ENCODE data around the gene STX19. TPM values are rescaled to one million over a fixed set of nuclear protein-coding genes. Genes with fewer than 3 reads are reported as not detected.
"Not testable (repeated sequence)": the region's sequence is repeated elsewhere in the genome, so short reads cannot be mapped to it uniquely, and the experiment has no call there.

STX19 gene
- total and polyA plus RNA-seq, 10 donors: 0.32 to 1.6 (median 0.80) TPM; not detected in 2

DNA sequence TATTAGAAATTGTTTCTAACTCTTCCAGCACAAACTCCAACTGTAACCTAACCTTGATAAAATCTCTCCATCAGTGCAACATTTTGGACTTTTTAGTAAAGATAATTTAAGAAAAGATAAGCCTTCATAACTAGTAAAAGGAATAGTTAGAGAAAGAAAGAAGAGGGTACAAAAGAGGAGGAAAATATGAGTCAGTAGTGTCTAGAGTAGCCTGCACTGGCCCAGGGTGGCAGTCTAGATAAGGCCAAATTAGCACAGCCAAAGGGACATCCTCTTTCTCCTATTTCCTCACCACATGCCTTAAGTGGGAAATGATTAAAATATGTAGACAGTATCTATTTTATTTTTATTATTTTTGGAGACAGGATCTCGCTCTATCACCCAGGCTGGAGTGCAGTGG lies 58.4 kb downstream of the STX19 start:
- Histone ChIP-seq H3K36me3 (no peaks in the 10 kb centered on the region), H3K27ac (no peak overlapping the region), H3K4me3 (no peak overlapping the region), H3K4me1 (peaks cover 0 to 25% (median 16%) of the 10 kb centered on the region in 6 donors), H3K9me3 (no peaks in the 10 kb centered on the region), H3K27me3 (replicated peaks in 1 of 7) (peaks cover 0 to 21% (median 0%) of the 10 kb centered on the region in 7 donors)
- 80 to 96% (median 90%) methylated on average over 1 of the region's 1 CpG for WGBS, 5 donors
- no peak for DNase-seq
- intact Hi-C loops (cut with DNase I; ENCODE audit: low total_unique reads): no loop called here
- TF ChIP-seq POLR2AphosphoS5 (IDR thresholded peaks at IDR 0.05) (no peak), POLR2A (IDR thresholded peaks at IDR 0.05) (no peak)
- TF ChIP-seq, protein P1, sequence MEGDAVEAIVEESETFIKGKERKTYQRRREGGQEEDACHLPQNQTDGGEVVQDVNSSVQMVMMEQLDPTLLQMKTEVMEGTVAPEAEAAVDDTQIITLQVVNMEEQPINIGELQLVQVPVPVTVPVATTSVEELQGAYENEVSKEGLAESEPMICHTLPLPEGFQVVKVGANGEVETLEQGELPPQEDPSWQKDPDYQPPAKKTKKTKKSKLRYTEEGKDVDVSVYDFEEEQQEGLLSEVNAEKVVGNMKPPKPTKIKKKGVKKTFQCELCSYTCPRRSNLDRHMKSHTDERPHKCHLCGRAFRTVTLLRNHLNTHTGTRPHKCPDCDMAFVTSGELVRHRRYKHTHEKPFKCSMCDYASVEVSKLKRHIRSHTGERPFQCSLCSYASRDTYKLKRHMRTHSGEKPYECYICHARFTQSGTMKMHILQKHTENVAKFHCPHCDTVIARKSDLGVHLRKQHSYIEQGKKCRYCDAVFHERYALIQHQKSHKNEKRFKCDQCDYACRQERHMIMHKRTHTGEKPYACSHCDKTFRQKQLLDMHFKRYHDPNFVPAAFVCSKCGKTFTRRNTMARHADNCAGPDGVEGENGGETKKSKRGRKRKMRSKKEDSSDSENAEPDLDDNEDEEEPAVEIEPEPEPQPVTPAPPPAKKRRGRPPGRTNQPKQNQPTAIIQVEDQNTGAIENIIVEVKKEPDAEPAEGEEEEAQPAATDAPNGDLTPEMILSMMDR (IDR thresholded peaks at IDR 0.05 in 8 of 11, conservative IDR thresholded peaks at IDR 0.05 in 3 of 11): no peak

DNA sequence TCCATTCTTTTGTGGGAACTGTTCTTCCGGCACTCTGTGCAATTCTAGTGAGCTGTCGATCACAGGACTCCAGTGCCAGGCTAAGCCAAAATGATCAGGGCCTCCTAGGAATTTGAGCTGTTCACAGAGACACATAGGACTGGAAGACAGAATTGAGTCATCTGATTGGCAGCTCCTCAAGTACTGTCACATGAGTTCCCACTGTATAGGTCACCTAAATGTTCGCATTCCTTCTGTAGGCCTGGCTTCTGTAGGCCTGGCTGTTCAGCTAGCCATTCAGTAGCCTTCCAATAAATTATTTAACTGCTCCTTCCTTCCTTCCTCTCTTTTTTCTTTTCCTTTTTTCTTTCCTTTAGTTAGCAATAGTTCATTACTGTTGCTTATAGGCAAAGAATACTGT lies 59.0 kb downstream of the STX19 start:
- H3K4me3 ChIP-seq: no peak overlapping the region
- H3K9me3 ChIP-seq: no peaks in the 10 kb centered on the region
- intact Hi-C loops (cut with DNase I; ENCODE audit: low total_unique reads): no loop called here
- H3K27ac ChIP-seq: no peak overlapping the region
- peaks cover 0 to 21% (median 0%) of the 10 kb centered on the region in 7 donors for H3K27me3 ChIP-seq (replicated peaks in 1 of 7)
- H3K4me1 ChIP-seq: peaks cover 0 to 25% (median 16%) of the 10 kb centered on the region in 6 donors
- no peak for DNase-seq
- H3K36me3 ChIP-seq: no peaks in the 10 kb centered on the region
- TF ChIP-seq POLR2AphosphoS5 (IDR thresholded peaks at IDR 0.05): no peak
- TF ChIP-seq, protein P1 (IDR thresholded peaks at IDR 0.05 in 8 of 11, conservative IDR thresholded peaks at IDR 0.05 in 3 of 11): no peak
- TF ChIP-seq POLR2A (IDR thresholded peaks at IDR 0.05): no peak
- WGBS, 5 donors: 57 to 81% (median 63%) methylated on average over 3 of the region's 3 CpGs

DNA sequence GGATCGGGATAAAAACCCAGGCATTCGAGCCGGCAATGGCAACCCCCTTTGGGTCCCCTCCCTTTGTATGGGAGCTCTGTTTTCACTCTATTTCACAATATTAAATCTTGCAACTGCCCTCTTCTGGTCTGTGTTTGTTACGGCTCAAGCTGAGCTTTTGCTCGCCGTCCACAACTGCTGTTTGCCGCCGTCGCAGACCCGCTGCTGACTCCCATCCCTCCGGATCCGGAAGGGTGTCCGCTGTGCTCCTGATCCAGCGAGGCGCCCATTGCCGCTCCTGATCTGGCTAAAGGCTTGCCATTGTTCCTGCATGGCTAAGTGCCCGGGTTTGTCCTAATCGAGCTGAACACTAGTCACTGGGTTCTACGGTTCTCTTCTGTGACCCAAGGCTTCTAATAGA lies 63.3 kb downstream of the STX19 start:
- H3K4me3 ChIP-seq; H3K9me3 ChIP-seq; H3K27ac ChIP-seq; H3K36me3 ChIP-seq; DNase-seq; intact Hi-C loops (cut with DNase I; ENCODE audit: low total_unique reads); H3K4me1 ChIP-seq; H3K27me3 ChIP-seq (replicated peaks in 1 of 7): not testable (repeated sequence)
- WGBS, 5 donors: 93 to 97% (median 96%) methylated on average over 19 of the region's 19 CpGs

Small RNA genes within 50 kb of the gene (small RNA-seq; reads per million reads assigned to genes)
- gene RF00019 (0 reads per million in 4 donors), gene RNU6-511P (0 reads per million in 4 donors)

Other genes starting within 250 kb of the STX19 start
- 10 to 100 TPM; 17.0 to 42.8 (median 30.1) TPM for gene PROS1, start 54.7 kb downstream of the STX19 start, total RNA-seq
- 1 to 10 TPM; 2.5 to 5.6 (median 5.0) TPM for gene PROS1, start 54.7 kb downstream of the STX19 start, polyA plus RNA-seq
- gene ARL13B, start 48.4 kb downstream of the STX19 start, total RNA-seq: 10 to 100 TPM in 5 of 7 donors, 1 to 10 TPM in 2; 8.9 to 15.7 (median 11.7) TPM
- 1 to 10 TPM; 3.0 to 4.2 (median 3.0) TPM for gene ARL13B, start 48.4 kb downstream of the STX19 start, polyA plus RNA-seq
- 1 to 10 TPM; 4.6 to 9.6 (median 5.9) TPM for gene DHFR2, start 34.3 kb upstream of the STX19 start, total RNA-seq
- 1 to 10 TPM; 1.7 to 3.3 (median 2.6) TPM for gene DHFR2, start 34.3 kb upstream of the STX19 start, polyA plus RNA-seq
- 10 to 100 TPM; 18.4 to 28.5 (median 22.9) TPM for gene NSUN3, start 34.5 kb upstream of the STX19 start, total RNA-seq
- 1 to 10 TPM; 3.0 to 8.2 (median 4.0) TPM for gene NSUN3, start 34.5 kb upstream of the STX19 start, polyA plus RNA-seq

Measured in spleen (tissue), 11 donors.